Stimulated activated effector memory CD8-positive, alpha-beta T cell treated with anti-CD3 and anti-CD28 coated beads, Interleukin-12 subunit alpha, Interleukin-12 subunit beta, amount 100 ng/mL, for 72 hours (primary cell): ENCODE data around the gene ONECUT3.

Experiments
- ATAC-seq: fragments of 150-1000 bp; cut with Tn5 transposase; 2 replicates; pipeline ENCODE4 v1.10.0; 2021
- DNase-seq, 2 donors: peaks; one replicate each; pipeline ENCODE4 v3.0.0; 2021 to 2022; ENCODE audit warnings: low spot score in 2 of 2
- H3K27ac Mint-ChIP-seq: one replicate; pipeline ENCODE4 v1.8.0; 2022; ENCODE audit warnings: mild to moderate bottlenecking, mixed read lengths
- H3K36me3 Mint-ChIP-seq: one replicate; pipeline ENCODE4 v1.8.0; 2022; ENCODE audit warnings: mild to moderate bottlenecking, mixed read lengths
- H3K4me1 Mint-ChIP-seq: one replicate; pipeline ENCODE4 v1.8.0; 2022; ENCODE audit warnings: mixed read lengths
- H3K4me3 Mint-ChIP-seq: one replicate; pipeline ENCODE4 v1.8.0; 2022; ENCODE audit warnings: mild to moderate bottlenecking, mixed read lengths
- H3K9me3 Mint-ChIP-seq: one replicate; pipeline ENCODE4 v1.8.0; 2022; ENCODE audit warnings: mixed read lengths

The ONECUT3 gene

GRCh38 chr19:1817553-1818179, 64.4 kb downstream of the ONECUT3 start:
- peaks cover 6% of the 10 kb centered on the region for H3K4me1 Mint-ChIP-seq
- H3K36me3 Mint-ChIP-seq = peaks cover 74% of the 10 kb centered on the region
- no peak overlapping the region for H3K27ac Mint-ChIP-seq
- no peak for ATAC-seq
- no peak for DNase-seq
- no peak overlapping the region for H3K4me3 Mint-ChIP-seq
- no peaks in the 10 kb centered on the region for H3K9me3 Mint-ChIP-seq

- Mint-ChIP-seq H3K27ac (no peak overlapping the region), H3K4me1 (no peaks in the 10 kb centered on the region), H3K9me3 (no peaks in the 10 kb centered on the region), H3K36me3 (peaks cover 76% of the 10 kb centered on the region), H3K4me3 (no peak overlapping the region)
- ATAC-seq = no peak
- no peak for DNase-seq
Observed at GRCh38 chr19:1818549-1819195, 65.4 kb downstream of the ONECUT3 start.

DNA sequence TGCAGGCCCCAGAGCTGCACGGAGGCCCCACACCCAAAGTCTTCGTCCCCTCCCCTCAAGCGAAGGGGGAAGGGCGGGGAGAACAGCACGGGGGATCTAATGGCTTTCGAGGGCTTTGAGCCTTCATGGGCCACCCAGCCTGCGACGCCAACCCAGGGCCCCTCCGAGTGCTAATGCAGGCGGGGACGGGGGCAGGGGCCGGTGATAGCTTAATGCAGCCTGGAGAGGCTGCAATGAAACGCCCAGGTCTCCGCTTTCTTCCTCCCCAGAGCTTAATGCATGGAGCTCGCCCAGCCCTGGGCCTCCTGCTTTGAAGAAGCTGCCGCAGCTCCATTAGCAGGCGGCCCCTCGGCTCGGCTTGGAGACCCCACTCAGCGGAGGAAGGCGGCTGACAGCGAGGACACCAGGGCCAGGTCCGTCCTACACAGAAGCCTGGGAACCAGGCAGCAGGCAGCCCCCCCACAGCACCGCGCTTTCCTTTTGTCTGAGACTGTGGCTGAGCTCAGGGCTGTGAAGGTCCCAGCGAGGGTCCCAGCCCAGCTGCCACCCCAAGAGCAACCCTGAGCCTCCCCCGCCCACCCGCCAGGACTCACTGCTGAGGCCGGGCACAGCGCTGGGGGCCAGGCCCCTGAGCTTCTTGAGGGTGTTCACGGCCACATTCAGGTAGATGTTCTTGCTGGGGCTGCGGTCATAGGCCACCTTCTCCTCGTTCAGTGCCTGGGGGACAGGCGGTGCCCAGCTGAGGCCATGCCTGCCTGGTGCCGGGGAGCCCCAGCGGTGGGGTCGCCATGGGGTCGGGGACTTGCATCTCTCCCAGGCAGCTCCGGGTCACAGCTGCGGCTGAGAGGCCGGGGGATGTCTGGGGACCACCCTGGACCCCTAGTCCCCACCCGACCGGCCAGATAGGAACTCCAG, 66.3 kb downstream of the ONECUT3 start:
- DNase-seq (no peak), ATAC-seq (no peak)
- H3K27ac Mint-ChIP-seq = no peak overlapping the region
- peaks cover 81% of the 10 kb centered on the region for H3K36me3 Mint-ChIP-seq
- no peak overlapping the region for H3K4me3 Mint-ChIP-seq
- no peaks in the 10 kb centered on the region for H3K4me1 Mint-ChIP-seq
- no peaks in the 10 kb centered on the region for H3K9me3 Mint-ChIP-seq

DNA sequence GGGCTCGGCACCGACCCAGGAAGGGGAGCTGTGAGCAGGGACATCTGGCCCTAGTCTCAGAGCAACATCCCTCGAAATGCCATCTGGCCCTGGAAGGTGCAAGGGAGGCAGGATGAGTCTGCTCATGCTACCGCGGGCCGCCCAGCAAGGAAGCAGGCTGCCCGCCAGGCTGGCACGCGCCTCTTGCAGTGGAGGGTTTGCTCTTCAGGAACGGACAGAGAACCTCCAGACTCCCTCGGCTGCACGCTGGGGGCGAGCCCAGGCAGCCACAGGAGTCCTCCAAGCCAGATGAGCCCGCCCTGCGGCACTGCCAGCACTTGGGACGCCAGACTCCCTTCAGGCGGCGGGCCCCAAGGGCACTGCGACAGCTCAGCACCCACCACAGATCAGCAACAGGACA, 68.9 kb downstream of the ONECUT3 start:
- Mint-ChIP-seq H3K27ac (no peak overlapping the region), H3K36me3 (peaks cover 83% of the 10 kb centered on the region), H3K4me3 (no peak overlapping the region), H3K9me3 (no peaks in the 10 kb centered on the region), H3K4me1 (peaks cover 7% of the 10 kb centered on the region)
- no peak for DNase-seq
- no peak for ATAC-seq

DNA sequence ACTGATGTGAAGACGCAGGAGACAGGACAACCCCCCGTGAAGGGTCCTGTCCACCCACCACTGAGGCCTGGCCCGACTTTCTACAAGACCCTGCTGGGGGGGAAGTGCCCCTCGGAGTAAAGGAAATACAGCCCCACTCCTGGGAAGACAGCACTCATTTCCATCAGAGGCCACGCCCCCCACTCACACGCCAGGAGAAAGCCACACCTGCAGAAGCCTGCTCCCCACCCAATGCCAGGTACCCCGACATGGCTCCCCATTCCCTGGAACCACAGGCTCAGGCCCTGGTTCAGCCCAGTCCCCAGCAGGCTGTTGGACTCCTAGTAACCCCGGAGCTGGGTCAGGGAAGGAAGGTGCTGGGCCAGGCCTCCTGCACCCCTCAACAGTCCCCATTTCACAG, 69.7 kb downstream of the ONECUT3 start:
- H3K4me1 Mint-ChIP-seq = peaks cover 7% of the 10 kb centered on the region
- peaks cover 75% of the 10 kb centered on the region for H3K36me3 Mint-ChIP-seq
- no peak for ATAC-seq
- no peak overlapping the region for H3K4me3 Mint-ChIP-seq
- no peak for DNase-seq
- no peaks in the 10 kb centered on the region for H3K9me3 Mint-ChIP-seq
- H3K27ac Mint-ChIP-seq = peak overlapping the region; percentile 63

- peaks cover 70% of the 10 kb centered on the region for H3K36me3 Mint-ChIP-seq
- no peak overlapping the region for H3K4me3 Mint-ChIP-seq
- DNase-seq = no peak
- peaks cover 7% of the 10 kb centered on the region for H3K4me1 Mint-ChIP-seq
- no peaks in the 10 kb centered on the region for H3K9me3 Mint-ChIP-seq
- H3K27ac Mint-ChIP-seq = peak overlapping the region; percentile 63
- no peak for ATAC-seq
Observed at GRCh38 chr19:1823539-1824251, 70.4 kb downstream of the ONECUT3 start.

GRCh38 chr19:1824252-1824622, 70.9 kb downstream of the ONECUT3 start:
- DNase-seq (no peak), ATAC-seq (no peak)
- Mint-ChIP-seq H3K36me3 (peaks cover 68% of the 10 kb centered on the region), H3K9me3 (no peaks in the 10 kb centered on the region), H3K4me1 (peaks cover 7% of the 10 kb centered on the region), H3K4me3 (no peak overlapping the region), H3K27ac (no peak overlapping the region)

DNA sequence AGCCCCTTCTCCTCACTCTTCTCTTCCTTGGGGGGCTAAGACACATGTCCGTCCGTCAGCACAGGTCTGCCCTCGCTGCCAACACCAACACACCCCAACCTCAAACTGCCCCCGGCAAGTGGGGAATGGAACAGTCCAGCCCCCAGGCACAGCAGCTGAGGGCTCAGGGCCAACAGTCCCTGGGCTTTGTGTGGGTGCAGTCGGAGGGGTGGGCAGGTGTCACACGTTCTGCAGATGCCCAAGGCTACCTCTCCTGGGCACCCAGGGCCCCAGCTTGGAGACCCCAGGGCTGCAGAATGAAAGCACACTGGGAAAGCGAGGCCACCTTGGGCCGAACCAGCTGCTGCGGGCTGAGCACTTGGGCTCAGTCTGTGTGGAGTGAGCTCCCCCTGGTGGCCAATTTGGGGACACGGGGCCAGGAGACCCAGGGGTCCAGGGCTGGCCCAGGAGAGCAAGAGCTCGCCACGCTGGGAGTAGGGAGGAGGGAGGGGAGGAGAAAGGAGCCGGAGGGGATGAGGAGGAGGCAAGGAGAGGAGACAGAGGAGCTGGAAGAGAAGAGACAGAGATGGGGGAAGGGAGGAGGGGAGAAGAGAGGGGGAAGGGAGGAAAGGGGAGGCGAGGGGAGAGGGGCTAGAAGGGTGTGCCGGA, 72.7 kb downstream of the ONECUT3 start:
- H3K9me3 Mint-ChIP-seq = no peaks in the 10 kb centered on the region
- DNase-seq (peak; percentile 73 to 87), ATAC-seq (peak; percentile 86)
- H3K36me3 Mint-ChIP-seq = peaks cover 70% of the 10 kb centered on the region
- H3K27ac Mint-ChIP-seq = no peak overlapping the region
- H3K4me1 Mint-ChIP-seq = peaks cover 7% of the 10 kb centered on the region
- H3K4me3 Mint-ChIP-seq = no peak overlapping the region

DNA sequence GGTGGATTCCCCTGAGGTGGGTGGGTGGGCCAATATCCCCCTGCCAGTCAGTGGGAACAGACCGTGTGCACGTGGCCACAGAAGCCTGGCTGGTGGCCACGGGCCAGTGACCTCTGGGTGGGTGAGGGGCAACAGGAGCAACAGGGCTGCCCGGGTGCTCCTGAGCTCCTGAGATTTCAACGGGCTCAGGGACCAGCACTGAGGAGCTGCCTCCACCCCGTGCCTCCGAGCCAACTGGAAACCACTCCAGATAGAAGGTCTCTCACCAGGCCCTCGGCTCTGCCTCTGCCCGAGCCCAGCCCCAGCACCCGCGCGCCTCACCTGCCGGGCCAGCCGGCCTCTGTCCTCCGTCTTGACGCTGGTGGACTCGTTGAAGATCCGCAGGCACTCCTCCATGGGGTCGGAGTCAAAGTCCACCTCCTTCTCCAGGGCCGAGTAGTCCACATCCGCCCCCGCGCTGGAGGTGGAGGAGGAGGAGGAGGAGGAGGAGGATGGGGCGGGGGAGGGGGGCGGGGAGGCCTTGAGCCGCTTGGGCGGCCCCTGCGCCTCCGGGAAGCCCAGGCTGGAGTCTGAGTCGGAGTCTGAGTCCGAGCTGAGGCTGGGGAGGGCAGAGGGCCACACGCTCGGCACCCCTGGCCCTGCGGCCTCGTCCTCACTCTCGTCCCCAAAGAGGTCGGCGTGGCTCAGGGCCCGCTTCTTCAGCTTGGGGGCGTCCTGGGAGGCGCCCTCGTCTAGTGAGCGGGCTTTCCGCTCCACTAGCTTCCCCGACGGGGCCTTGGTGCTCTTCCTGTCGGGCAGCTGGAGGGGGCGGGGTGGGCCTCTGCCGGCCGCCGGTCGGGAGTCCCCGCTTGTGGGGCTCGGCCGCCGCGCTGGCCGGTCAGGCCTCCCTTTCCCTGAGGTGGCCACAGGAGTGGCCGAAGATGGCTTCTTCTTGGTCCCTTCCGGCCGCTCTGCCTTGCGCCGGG, 73.5 kb downstream of the ONECUT3 start:
- no peaks in the 10 kb centered on the region for H3K9me3 Mint-ChIP-seq
- ATAC-seq (no peak), DNase-seq (no peak)
- peaks cover 70% of the 10 kb centered on the region for H3K36me3 Mint-ChIP-seq
- H3K4me3 Mint-ChIP-seq = no peak overlapping the region
- peaks cover 7% of the 10 kb centered on the region for H3K4me1 Mint-ChIP-seq
- no peak overlapping the region for H3K27ac Mint-ChIP-seq

DNA sequence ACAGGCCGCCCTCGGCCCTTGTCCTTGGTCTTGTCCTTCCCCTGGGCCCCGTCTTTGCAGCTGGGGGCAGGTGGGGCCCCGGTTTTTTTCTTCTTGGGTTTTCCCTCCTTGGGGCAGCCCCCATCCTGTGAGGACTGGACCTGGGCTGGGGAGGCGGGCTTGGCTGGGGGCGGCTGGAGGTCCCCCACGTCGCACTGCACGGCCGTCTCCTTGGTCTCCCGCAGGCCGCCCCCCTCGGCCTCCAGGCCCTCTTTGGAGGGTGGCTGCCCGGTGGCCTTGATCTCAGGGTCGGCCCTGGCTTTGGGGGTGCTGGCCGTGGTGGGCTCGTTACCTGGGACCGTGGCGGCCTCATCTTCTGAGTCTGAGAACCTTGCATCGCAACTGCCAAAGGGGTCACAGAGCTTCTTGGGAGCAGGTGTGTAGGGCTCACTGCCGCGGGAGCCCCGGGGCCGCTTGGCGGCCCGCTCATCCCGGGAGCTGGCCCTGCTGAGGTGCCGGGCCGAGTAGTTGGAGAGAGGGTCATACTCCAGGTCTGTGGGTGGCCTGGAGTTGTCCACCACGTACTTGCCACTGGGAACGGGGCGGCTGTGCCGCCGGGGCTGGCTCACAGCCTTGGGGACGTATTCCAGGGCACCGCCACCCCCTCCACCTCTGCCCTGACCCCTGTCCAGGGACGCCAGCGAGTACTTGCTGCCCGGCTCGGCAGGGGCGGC, 74.4 kb downstream of the ONECUT3 start:
- Mint-ChIP-seq H3K36me3 (peaks cover 68% of the 10 kb centered on the region), H3K27ac (no peak overlapping the region), H3K4me3 (no peak overlapping the region), H3K9me3 (no peaks in the 10 kb centered on the region), H3K4me1 (peaks cover 7% of the 10 kb centered on the region)
- DNase-seq (no peak), ATAC-seq (peak; percentile 4)

GRCh38 chr19:1828279-1829238, 75.3 kb downstream of the ONECUT3 start:
- Mint-ChIP-seq H3K4me1 (peaks cover 7% of the 10 kb centered on the region), H3K9me3 (no peaks in the 10 kb centered on the region), H3K4me3 (no peak overlapping the region), H3K36me3 (peaks cover 69% of the 10 kb centered on the region), H3K27ac (no peak overlapping the region)
- DNase-seq = no peak
- peak; percentile 11 for ATAC-seq

GRCh38 chr19:1829958-1830357, 76.7 kb downstream of the ONECUT3 start:
- H3K27ac Mint-ChIP-seq = no peak overlapping the region

DNA sequence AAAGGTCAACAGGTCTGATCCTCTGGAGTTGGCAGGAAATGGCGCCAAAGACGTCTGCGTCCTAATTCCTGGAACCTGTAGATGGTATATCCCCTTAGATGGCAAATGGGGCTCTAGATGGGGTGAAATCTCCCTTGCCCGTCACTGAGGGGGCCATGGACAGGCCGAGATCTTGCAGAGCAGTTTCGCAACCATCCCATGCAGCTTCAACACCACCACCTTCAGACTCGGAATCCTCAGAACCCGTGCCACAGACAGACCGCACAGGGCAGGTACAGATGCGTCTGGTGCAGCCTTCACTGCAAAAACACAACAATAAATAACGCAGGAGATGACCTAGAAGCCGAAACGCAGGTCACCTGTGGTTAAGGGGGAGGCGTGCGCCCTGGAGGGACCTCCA, 77.3 kb downstream of the ONECUT3 start:
- peaks cover 13% of the 10 kb centered on the region for H3K4me1 Mint-ChIP-seq
- no peak overlapping the region for H3K4me3 Mint-ChIP-seq
- no peak for ATAC-seq
- no peak for DNase-seq
- H3K36me3 Mint-ChIP-seq = peaks cover 61% of the 10 kb centered on the region
- H3K27ac Mint-ChIP-seq = no peak overlapping the region
- no peaks in the 10 kb centered on the region for H3K9me3 Mint-ChIP-seq

More at GRCh38 chr19:1829958-1830357, 76.7 kb downstream of the ONECUT3 start:
- no peak overlapping the region for H3K4me3 Mint-ChIP-seq
- H3K4me1 Mint-ChIP-seq = peaks cover 13% of the 10 kb centered on the region
- ATAC-seq = no peak
- H3K36me3 Mint-ChIP-seq = peaks cover 67% of the 10 kb centered on the region
- no peaks in the 10 kb centered on the region for H3K9me3 Mint-ChIP-seq
- no peak for DNase-seq
